ENCODE measurements around the gene PEX13. TPM values are rescaled to one million over a fixed set of nuclear protein-coding genes. Genes with fewer than 3 reads are reported as not detected.
A peak's percentile ranks its signal among the peaks of the same experiment; 100 is the strongest.

Gene PEX13
- polyA plus RNA-seq, 1 donor (not counting 4 experiments of a cell fraction or from before 2014, with no cell fraction given): 35.9 TPM

DNA sequence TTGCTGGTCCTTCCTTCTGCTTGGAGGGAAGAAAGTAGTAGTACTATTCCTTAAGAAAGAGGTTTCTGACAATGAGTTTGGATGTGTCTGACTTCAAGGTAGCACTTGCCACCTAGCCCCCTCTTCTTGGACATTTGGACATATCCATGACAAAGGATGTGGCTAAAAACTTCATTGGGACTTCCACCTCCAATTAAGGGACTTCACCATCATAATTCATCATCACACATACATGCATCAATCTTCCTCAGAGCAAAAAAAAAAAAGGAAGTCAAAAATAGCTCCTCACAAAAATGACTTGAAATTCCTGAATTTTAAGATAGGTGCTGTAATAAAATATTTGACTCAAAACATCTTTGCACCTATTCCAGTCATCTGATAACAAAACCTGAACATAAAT, 23.4 kb upstream of the PEX13 start:
- H3K9ac ChIP-seq (ENCODE audit: control insufficient read depth, extremely low read depth, insufficient read depth, low read length): no peak overlapping the region
- no peaks in the 10 kb centered on the region for H3K9me3 ChIP-seq (ENCODE audit: control insufficient read depth, low read depth, low read length)
- no peak for TF ChIP-seq EZH2 (IDR thresholded peaks at IDR 0.05; ENCODE audit: low read length)
- TF ChIP-seq, protein P1, sequence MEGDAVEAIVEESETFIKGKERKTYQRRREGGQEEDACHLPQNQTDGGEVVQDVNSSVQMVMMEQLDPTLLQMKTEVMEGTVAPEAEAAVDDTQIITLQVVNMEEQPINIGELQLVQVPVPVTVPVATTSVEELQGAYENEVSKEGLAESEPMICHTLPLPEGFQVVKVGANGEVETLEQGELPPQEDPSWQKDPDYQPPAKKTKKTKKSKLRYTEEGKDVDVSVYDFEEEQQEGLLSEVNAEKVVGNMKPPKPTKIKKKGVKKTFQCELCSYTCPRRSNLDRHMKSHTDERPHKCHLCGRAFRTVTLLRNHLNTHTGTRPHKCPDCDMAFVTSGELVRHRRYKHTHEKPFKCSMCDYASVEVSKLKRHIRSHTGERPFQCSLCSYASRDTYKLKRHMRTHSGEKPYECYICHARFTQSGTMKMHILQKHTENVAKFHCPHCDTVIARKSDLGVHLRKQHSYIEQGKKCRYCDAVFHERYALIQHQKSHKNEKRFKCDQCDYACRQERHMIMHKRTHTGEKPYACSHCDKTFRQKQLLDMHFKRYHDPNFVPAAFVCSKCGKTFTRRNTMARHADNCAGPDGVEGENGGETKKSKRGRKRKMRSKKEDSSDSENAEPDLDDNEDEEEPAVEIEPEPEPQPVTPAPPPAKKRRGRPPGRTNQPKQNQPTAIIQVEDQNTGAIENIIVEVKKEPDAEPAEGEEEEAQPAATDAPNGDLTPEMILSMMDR (optimal IDR thresholded peaks at IDR 0.05 in 1 of 3, IDR thresholded peaks at IDR 0.05 in 1 of 3, conservative IDR thresholded peaks at IDR 0.05 in 1 of 3; ENCODE audit: extremely low read depth in 1 of 3, insufficient read depth in 2 of 3, low read length in 3 of 3): no peak
- no peaks in the 10 kb centered on the region for H3K4me1 ChIP-seq (ENCODE audit: control insufficient read depth, extremely low read depth, insufficient read depth, low read length)
- no peaks in the 10 kb centered on the region for H3K9me1 ChIP-seq (ENCODE audit: control insufficient read depth, extremely low read depth, insufficient read depth, low read length)
- no peak overlapping the region for H3K27ac ChIP-seq (ENCODE audit: control insufficient read depth, insufficient read depth, low read length)
- no peak overlapping the region for H3K4me2 ChIP-seq (ENCODE audit: control insufficient read depth, extremely low read depth, insufficient read depth, low read depth, low read length)
- no peaks in the 10 kb centered on the region for H3K79me2 ChIP-seq (ENCODE audit: control insufficient read depth, insufficient read depth, low read length)
- DNase-seq (ENCODE audit: low read depth, low spot score) (no peak), FAIRE-seq (no peak)
- no peak overlapping the region for H3K4me3 ChIP-seq (ENCODE audit: control insufficient read depth in 2 of 3, extremely low read depth in 1 of 3, insufficient read depth in 2 of 3, low read depth in 1 of 3, low read length in 3 of 3)
- no peaks in the 10 kb centered on the region for H3K36me3 ChIP-seq (ENCODE audit: control insufficient read depth in 2 of 2, extremely low read depth in 1 of 2, insufficient read depth in 2 of 2, low read length in 2 of 2)
- dilution Hi-C loops (cut with MboI; ENCODE audit: extremely low pct_ligation_motif_present, low sequenced_read_pairs): no loop called here
- no peaks in the 10 kb centered on the region for H3K27me3 ChIP-seq (ENCODE audit: control insufficient read depth, extremely low read depth, insufficient read depth, low read length)
- H4K20me1 ChIP-seq (ENCODE audit: control insufficient read depth, extremely low read depth, insufficient read depth, low read length): no peaks in the 10 kb centered on the region
- H2AFZ ChIP-seq (ENCODE audit: control insufficient read depth, low read length): no peak overlapping the region

DNA sequence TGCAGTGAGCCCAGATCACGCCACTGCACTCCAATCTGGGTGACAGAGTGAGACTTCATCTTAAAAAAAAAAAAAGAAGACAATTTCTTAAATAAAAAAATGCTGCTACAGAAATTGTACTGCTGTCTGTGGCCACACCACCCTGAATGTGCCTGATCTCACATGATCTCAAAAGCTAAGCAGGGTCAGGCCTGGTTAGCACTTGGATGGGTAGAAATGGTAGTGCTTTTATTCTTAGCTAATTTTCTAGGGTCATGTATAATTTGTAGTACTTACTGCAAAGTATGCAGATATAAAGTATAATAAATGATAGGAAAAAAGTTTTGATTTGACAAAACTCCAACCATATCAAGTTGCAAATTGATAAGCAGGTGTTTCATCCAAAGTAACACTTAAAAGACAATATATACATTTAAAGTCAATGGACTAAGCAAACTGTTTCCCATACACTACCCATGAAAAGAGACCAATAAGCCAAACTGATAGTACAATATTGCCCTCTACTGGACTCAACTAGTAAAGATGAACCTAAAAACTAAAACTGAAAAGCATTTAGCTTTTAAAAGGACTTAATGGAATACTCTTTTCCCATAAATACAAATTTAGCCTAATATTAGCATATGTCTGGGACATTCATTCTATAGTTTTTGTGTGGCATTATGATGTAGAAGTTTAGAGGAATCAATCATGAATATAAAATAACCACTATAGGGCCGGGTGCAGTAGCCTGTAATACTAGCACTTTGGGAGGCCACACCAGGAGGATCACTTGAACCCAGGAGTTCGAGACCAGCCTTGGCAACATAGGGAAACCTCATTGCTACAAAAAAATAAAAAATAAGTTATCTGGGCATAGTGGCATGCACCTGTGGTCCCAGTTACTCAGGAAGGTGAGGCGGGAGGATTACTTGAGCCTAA, 18.6 kb upstream of the PEX13 start:
- no peak overlapping the region for H3K4me2 ChIP-seq (ENCODE audit: control insufficient read depth, extremely low read depth, insufficient read depth, low read depth, low read length)
- peak; percentile 66 for FAIRE-seq

More for the DNA sequence above, 18.6 kb upstream of the PEX13 start:
- H2AFZ ChIP-seq (ENCODE audit: control insufficient read depth, low read length): no peak overlapping the region
- H4K20me1 ChIP-seq (ENCODE audit: control insufficient read depth, extremely low read depth, insufficient read depth, low read length): no peaks in the 10 kb centered on the region
- H3K36me3 ChIP-seq (ENCODE audit: control insufficient read depth in 2 of 2, extremely low read depth in 1 of 2, insufficient read depth in 2 of 2, low read length in 2 of 2): no peaks in the 10 kb centered on the region
- H3K79me2 ChIP-seq (ENCODE audit: control insufficient read depth, insufficient read depth, low read length): no peaks in the 10 kb centered on the region
- H3K27me3 ChIP-seq (ENCODE audit: control insufficient read depth, extremely low read depth, insufficient read depth, low read length): no peaks in the 10 kb centered on the region
- H3K9ac ChIP-seq (ENCODE audit: control insufficient read depth, extremely low read depth, insufficient read depth, low read length): no peak overlapping the region
- H3K9me1 ChIP-seq (ENCODE audit: control insufficient read depth, extremely low read depth, insufficient read depth, low read length): no peaks in the 10 kb centered on the region
- H3K27ac ChIP-seq (ENCODE audit: control insufficient read depth, insufficient read depth, low read length): no peak overlapping the region
- no peak for TF ChIP-seq EZH2 (IDR thresholded peaks at IDR 0.05; ENCODE audit: low read length)
- TF ChIP-seq, protein P1 (optimal IDR thresholded peaks at IDR 0.05 in 1 of 3, IDR thresholded peaks at IDR 0.05 in 1 of 3, conservative IDR thresholded peaks at IDR 0.05 in 1 of 3; ENCODE audit: extremely low read depth in 1 of 3, insufficient read depth in 2 of 3, low read length in 3 of 3): peak in 2 of 3 experiments; percentile 41 to 47
- DNase-seq (ENCODE audit: low read depth, low spot score): no peak
- no peaks in the 10 kb centered on the region for H3K9me3 ChIP-seq (ENCODE audit: control insufficient read depth, low read depth, low read length)
- no peaks in the 10 kb centered on the region for H3K4me1 ChIP-seq (ENCODE audit: control insufficient read depth, extremely low read depth, insufficient read depth, low read length)
- H3K4me3 ChIP-seq (ENCODE audit: control insufficient read depth in 2 of 3, extremely low read depth in 1 of 3, insufficient read depth in 2 of 3, low read depth in 1 of 3, low read length in 3 of 3): no peak overlapping the region
- dilution Hi-C loops (cut with MboI; ENCODE audit: extremely low pct_ligation_motif_present, low sequenced_read_pairs): no loop called here

Measured in keratinocyte (primary cell).